Ovary (tissue), 9 donors: ENCODE measurements around the gene MANEAL. TPM values are rescaled to one million over a fixed set of nuclear protein-coding genes. Genes with fewer than 3 reads are reported as not detected.

ENCODE experiments used
- DNase-seq, 5 donors: peaks; one replicate each; pipeline ENCODE4 v3.0.0-alpha.2; 2019 to 2020
- H3K27ac ChIP-seq, 2 donors: fragments of 200-600 bp; one replicate each; pipeline versions ENCODE4 v1.5.1 to v1.8.0; 2019 to 2022
- H3K27me3 ChIP-seq: fragments of 200-600 bp; one replicate; pipeline ENCODE4 v1.8.0; 2022
- H3K36me3 ChIP-seq: fragments of 200-600 bp; sonication (generic); one replicate; pipeline ENCODE4 v1.5.1; 2019
- H3K4me1 ChIP-seq: one replicate; pipeline ENCODE4 v1.8.1; 2013; ENCODE audit warnings: mild to moderate bottlenecking, moderate library complexity; ENCODE audit not compliant: insufficient read depth
- H3K4me3 ChIP-seq: fragments of 200-600 bp; sonication (generic); one replicate; pipeline ENCODE4 v1.5.1; 2017
- H3K9me3 ChIP-seq, 2 donors: fragments of 200-600 bp in 1 of 2; sonication (generic) in 1 of 2; one replicate each; pipeline versions ENCODE4 v1.5.1 to v1.8.1; 2013 to 2019; ENCODE audit warnings: mild to moderate bottlenecking in 1 of 2, moderate library complexity in 1 of 2
- EP300 ChIP-seq: sonication (generic); formaldehyde crosslinking; IDR thresholded peaks from one replicate; pipeline ENCODE4 v1.6.1; 2017; ENCODE audit warnings: antibody characterized with exemption
- POLR2A ChIP-seq: fragments of 450-650 bp; IDR thresholded peaks from one replicate; pipeline ENCODE4 v1.6.1; 2017; ENCODE audit warnings: antibody characterized with exemption, mild to moderate bottlenecking, moderate library complexity
- WGBS, 3 donors: extraction: QIAGEN DNeasy Blood & Tissue Kit in 1 of 3; methylation state at CpG; one replicate each; pipeline versions ENCODE4 v1.1.5 to v1.1.7; 2013 to 2017; 5-methylcytosine and 5-hydroxymethylcytosine counted together
- intact Hi-C, 4 donors: fragments of 100-400 bp; cut with DNase I; formaldehyde crosslinking; loops; one replicate each; pipeline versions ENCODE4 v1.11.0 to v1.15.1; 2022 to 2023
- polyA plus RNA-seq, 2 donors: library from polyadenylated mRNA; stranded (reverse); fragments of 200-250 nt in 1 of 2; fragments of 350-450 nt in 1 of 2; fragmentation: Illumina TruSeq in 1 of 2; extraction: RNeasy Lipid Tissue Mini Kit (QIAGEN cat#74804) in 1 of 2; gene quantifications; one replicate each; pipeline ENCODE4 v1.2.3, GENCODE V29; 2013 to 2014
- total RNA-seq, 7 donors: library from RNA; depleted of rRNA in 2 of 7; stranded (reverse); fragments of >200 nt in 2 of 7; fragmentation: NEBNext Ultra II Directional in 3 of 7; extraction: Animal tissue kit (Norgen Biotek cat#: 25700) in 3 of 7; gene quantifications; one replicate each; pipeline versions ENCODE4 v1.1.0 to v1.2.4, GENCODE V29; 2016 to 2023
- TF ChIP-seq, protein P1 (sequence below), 3 donors: fragments of 450-650 bp in 2 of 3; fragments of 200-600 bp in 1 of 3; IDR thresholded peaks; one replicate each; pipeline versions ENCODE4 v1.5.1 to v1.8.0; 2016 to 2022; ENCODE audit warnings: antibody characterized with exemption in 3 of 3, mild to moderate bottlenecking in 1 of 3
- donor health status: DM: no; HTN: no; CAD: no; lungs with moderate emphysema.
- donor health status: DM: no; HTN: no; CAD: no.
- donor health status: Bipolar disorder and iron deficiency.
- donor health status: DM: yes; HTN: yes; CAD: no.
- donor health status: DM: no; HTN: no; CAD: no.
- donor health status: DM: yes; HTN: yes; CAD: no.

MANEAL gene
- total and polyA plus RNA-seq, 9 donors = 0.66 to 3.7 (median 1.7) TPM; not detected in 1

DNA sequence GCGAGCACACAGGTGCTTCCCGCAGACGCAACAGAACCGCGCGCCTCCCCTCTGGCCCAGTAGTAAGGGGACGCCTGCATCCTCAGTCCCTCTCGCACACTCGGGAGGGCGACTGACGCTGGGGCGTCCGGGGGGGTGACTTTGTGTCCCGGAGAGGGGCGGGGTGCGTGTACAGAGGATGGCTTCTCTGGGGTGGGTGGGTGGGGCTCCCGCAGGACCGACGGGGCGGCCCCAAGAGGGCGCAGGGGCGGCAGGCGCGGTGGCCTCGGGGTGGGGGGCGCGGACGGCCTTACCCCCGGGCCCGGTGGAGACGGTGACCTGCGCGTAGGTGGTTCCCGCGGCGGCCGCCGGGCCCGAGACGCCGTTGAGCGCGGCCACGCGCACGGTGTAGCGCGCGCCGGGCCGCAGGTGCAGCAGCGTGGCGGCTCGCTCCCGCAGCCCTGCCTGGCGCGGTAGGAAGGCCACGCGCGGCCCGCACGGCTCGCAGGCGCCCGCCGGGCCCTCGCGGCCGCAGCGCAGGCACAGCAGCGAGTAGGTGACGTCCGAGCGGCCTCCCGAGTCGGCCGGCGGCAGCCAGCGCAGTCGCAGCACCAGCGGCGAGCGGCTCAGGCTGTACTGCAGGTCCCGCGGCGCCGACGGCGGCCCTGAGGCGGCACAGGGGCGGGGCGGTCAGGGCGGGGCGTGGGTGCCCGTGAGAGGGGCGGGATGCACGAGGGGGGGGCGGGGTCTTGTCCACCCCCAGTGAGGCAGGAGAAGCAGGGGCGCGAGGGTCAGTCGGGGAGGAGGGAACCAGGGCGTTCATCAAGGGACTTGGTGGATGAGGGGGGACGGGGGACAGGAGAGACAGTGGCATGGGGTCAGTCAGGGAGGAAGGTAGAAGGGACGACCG lies 40.8 kb upstream of the MANEAL start:
- 1 to 5% (median 2%) methylated on average over 33 to 105 of the region's 105 CpGs for WGBS, 3 donors
- no peak overlapping the region for H3K4me3 ChIP-seq
- no peaks in the 10 kb centered on the region for H3K27me3 ChIP-seq

DNA sequence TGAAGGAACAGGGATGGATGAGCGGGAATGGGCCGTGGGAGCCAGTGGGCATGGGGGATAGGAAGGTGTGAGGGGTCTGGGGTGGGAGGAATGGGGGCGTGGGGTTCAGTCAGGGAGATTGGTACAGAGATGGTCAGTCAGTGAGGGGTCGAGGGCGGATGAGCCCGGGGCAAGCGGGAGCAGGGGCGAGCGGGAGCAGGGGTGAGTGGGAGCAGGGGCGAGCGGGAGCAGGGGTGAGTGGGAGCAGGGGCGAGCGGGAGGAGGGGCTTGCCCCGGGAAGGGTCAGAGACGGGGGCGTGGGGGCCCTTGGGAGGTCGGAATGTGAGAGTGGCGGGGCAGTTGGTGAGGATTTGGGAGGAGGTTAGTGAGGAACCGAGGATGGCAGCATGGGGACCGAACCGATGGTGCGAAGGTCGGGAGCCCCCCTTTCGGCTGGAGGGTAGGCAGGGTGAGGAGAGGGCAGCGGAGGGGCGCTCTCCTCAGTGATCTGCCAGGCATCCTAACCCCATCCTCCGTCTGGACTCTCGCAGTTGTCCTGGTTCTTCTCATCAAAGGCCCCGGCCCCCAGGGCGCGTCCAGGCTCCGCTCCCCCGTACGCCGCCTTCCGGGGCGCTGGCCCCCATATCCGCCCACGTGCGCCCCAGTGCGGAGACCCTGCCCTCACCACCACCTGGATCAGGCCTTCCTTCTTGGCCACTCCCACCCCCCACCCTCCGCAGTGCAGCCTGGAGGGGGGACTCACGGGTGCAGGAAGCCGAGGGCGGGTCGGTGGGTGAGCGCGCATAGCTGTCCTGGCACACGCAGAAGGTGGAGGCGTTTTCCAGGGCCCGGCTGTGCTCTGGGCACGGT lies 40.0 kb upstream of the MANEAL start:
- no peak overlapping the region for H3K27ac ChIP-seq
- H3K36me3 ChIP-seq = no peaks in the 10 kb centered on the region
- H3K9me3 ChIP-seq = no peaks in the 10 kb centered on the region
- intact Hi-C loops = no loop called here
- H3K4me1 ChIP-seq = no peaks in the 10 kb centered on the region
- 2 to 6% (median 5%) methylated on average over 33 to 52 of the region's 52 CpGs for WGBS, 3 donors
- no peak for DNase-seq
- H3K27me3 ChIP-seq = no peaks in the 10 kb centered on the region
- TF ChIP-seq POLR2A = no peak
- no peak for TF ChIP-seq EP300
- TF ChIP-seq, protein P1, sequence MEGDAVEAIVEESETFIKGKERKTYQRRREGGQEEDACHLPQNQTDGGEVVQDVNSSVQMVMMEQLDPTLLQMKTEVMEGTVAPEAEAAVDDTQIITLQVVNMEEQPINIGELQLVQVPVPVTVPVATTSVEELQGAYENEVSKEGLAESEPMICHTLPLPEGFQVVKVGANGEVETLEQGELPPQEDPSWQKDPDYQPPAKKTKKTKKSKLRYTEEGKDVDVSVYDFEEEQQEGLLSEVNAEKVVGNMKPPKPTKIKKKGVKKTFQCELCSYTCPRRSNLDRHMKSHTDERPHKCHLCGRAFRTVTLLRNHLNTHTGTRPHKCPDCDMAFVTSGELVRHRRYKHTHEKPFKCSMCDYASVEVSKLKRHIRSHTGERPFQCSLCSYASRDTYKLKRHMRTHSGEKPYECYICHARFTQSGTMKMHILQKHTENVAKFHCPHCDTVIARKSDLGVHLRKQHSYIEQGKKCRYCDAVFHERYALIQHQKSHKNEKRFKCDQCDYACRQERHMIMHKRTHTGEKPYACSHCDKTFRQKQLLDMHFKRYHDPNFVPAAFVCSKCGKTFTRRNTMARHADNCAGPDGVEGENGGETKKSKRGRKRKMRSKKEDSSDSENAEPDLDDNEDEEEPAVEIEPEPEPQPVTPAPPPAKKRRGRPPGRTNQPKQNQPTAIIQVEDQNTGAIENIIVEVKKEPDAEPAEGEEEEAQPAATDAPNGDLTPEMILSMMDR (IDR thresholded peaks at IDR 0.05) = no peak
- H3K4me3 ChIP-seq = no peak overlapping the region

More for the DNA sequence above, 40.8 kb upstream of the MANEAL start:
- Histone ChIP-seq H3K27ac (no peak overlapping the region), H3K4me1 (no peaks in the 10 kb centered on the region), H3K36me3 (no peaks in the 10 kb centered on the region), H3K9me3 (no peaks in the 10 kb centered on the region)
- no peak for DNase-seq
- intact Hi-C loops = no loop called here
- TF ChIP-seq POLR2A (no peak), EP300 (no peak)
- TF ChIP-seq, protein P1 (IDR thresholded peaks at IDR 0.05) = no peak

DNA sequence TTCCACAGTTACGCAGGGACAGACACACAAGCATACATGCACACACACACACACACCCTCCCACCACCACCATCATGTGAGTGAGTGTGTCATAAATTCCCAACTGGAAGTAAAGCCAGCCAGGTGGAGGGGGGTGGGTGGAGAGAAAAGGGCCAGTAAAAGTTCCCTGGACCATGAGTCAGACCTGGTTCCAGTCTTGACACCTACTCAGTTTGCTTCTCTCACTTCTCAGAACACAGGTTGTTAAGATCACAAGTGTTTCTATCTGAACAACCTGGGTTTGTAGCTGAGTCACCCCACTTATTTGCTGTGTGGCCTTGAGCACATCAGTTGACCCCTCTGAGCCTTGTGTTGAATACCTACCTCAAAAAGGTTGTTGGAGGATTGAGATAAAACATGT lies 38.4 kb upstream of the MANEAL start:
- WGBS, 3 donors = 5 to 48% (median 41%) methylated on average over 1 of the region's 1 CpG
- no peak for DNase-seq
- Histone ChIP-seq H3K27ac (no peak overlapping the region), H3K36me3 (no peaks in the 10 kb centered on the region), H3K4me3 (no peak overlapping the region), H3K9me3 (no peaks in the 10 kb centered on the region), H3K27me3 (no peaks in the 10 kb centered on the region), H3K4me1 (no peaks in the 10 kb centered on the region)
- TF ChIP-seq POLR2A (no peak), EP300 (no peak)
- TF ChIP-seq, protein P1 (IDR thresholded peaks at IDR 0.05) = no peak
- intact Hi-C loops = no loop called here

DNA sequence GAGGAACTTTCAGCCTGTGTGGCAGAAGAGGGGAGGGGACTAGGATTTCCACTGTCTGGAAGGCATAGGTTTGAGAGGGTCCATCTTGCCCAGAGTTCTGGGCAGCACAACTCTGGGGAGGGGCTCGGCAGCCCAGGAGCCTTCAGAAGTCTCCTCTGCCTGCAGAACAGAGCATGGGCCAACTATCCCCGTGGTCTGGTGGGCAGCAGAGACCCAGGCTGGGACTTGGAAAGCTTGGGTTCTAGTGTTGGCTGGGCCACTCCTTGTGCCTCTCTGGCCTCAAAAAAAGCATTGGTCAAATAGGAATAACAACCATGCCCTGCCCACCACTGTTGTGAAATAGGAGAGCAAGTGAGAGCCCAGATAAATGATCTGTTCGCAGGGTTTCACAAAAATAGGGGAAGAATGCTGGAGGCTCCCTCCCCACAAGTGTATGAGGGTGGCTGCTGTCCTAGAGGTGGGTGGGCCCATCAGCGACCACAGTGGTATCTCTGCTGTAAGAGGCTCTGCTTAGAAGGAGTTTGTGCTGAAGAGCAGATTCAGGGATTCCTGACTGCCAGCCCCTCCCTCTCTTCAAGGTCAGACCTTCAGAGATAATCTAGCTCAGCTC lies 37.6 kb upstream of the MANEAL start:
- H3K27me3 ChIP-seq = no peaks in the 10 kb centered on the region
- TF ChIP-seq EP300 = no peak
- no peak for TF ChIP-seq POLR2A
- TF ChIP-seq, protein P1 (IDR thresholded peaks at IDR 0.05) = no peak

More for the DNA sequence above, 37.6 kb upstream of the MANEAL start:
- H3K4me3 ChIP-seq = no peak overlapping the region
- H3K9me3 ChIP-seq = no peaks in the 10 kb centered on the region
- intact Hi-C loops = no loop called here
- 54 to 69% (median 61%) methylated on average over 4 of the region's 4 CpGs for WGBS, 3 donors
- H3K27ac ChIP-seq = no peak overlapping the region
- DNase-seq = no peak
- H3K36me3 ChIP-seq = no peaks in the 10 kb centered on the region
- H3K4me1 ChIP-seq = no peaks in the 10 kb centered on the region
